HUES64 (cell line): ENCODE data around the gene ATAD5.
"Not testable (repeated sequence)": the region's sequence is repeated elsewhere in the genome, so short reads cannot be mapped to it uniquely, and the experiment has no call there.

Source experiments
- H3K27ac ChIP-seq: 2 replicates; pipeline ENCODE4 v1.7.0; 2013; ENCODE audit warnings: low read depth, low read length, inconsistent platforms
- H3K27me3 ChIP-seq: 2 replicates; pipeline ENCODE4 v1.6.1; 2013; ENCODE audit warnings: mild to moderate bottlenecking, low read length; ENCODE audit not compliant: insufficient read depth
- H3K36me3 ChIP-seq: 2 replicates; pipeline ENCODE4 v1.6.1; 2013; ENCODE audit warnings: mild to moderate bottlenecking, low read length; ENCODE audit not compliant: insufficient read depth
- H3K4me1 ChIP-seq: 2 replicates; pipeline ENCODE4 v1.6.1; 2013; ENCODE audit warnings: mild to moderate bottlenecking, low read length, moderate library complexity; ENCODE audit not compliant: insufficient read depth
- H3K4me3 ChIP-seq: 2 replicates; pipeline ENCODE4 v1.5.1; 2013; ENCODE audit warnings: mild to moderate bottlenecking, low read length, moderate library complexity
- H3K9ac ChIP-seq: 2 replicates; pipeline ENCODE4 v1.6.1; 2013; ENCODE audit warnings: mild to moderate bottlenecking, low read depth, low read length
- H3K9me3 ChIP-seq: 2 replicates; pipeline ENCODE4 v1.6.1; 2013; ENCODE audit warnings: low read depth, low read length; ENCODE audit not compliant: insufficient read depth
- WGBS: fragments of 150-250, 120-280 bp; methylation state at CpG from one replicate; pipeline ENCODE4 v1.1.7; 2013; ENCODE audit warnings: missing lambda C conversion rate; 5-methylcytosine and 5-hydroxymethylcytosine counted together

Gene ATAD5

GRCh38 chr17:30929081-30929633, 97.4 kb downstream of the ATAD5 start:
- H3K36me3 ChIP-seq, result no peaks in the 10 kb centered on the region
- 81% methylated on average over 8 of the region's 8 CpGs for WGBS

DNA sequence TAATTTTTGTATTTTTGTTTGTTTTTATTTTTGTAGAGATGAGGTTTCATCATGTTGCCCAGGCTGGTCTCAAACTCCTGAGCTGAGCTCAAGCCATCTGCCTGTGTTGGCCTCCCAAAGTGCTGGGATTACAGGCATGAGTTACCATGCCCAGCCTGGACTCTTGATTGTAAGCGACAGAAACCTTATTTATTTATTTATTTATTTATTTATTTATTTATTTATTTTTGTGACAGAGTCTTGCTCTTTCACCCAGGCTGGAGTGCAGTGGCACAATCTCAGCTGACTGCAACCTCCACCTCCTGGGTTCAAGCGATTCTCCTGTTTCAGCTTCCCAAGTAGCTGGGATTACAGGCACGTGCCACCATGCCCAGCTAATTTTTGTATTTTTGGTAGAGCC, 98.1 kb downstream of the ATAD5 start:
- WGBS, result 85% methylated on average over 2 of the region's 3 CpGs

More at GRCh38 chr17:30929081-30929633, 97.4 kb downstream of the ATAD5 start:
- Histone ChIP-seq H3K9ac (no peak overlapping the region), H3K4me3 (no peak overlapping the region), H3K27ac (no peak overlapping the region), H3K4me1 (no peaks in the 10 kb centered on the region), H3K9me3 (no peaks in the 10 kb centered on the region), H3K27me3 (peaks cover 13% of the 10 kb centered on the region)

DNA sequence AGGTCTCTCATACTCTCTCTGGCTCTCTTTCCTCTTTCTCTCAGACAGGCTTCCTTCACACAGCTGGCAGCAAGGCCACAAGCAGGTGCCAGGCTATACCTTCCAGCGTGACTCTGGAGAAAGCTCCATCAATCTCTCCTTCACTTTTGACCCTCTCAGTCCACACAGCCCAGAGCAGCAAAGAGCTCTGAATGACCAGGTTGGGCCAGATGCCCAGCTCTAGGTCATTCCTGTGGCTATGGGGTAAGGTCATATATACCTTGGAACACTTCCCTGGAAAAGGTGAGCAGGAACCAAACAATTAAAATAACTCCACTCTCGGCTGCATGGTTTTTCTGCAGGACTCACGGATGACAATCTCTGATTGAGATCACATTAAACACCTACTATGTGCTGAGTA, 98.7 kb downstream of the ATAD5 start:
- 100% methylated on average over 3 of the region's 3 CpGs for WGBS
- Histone ChIP-seq H3K36me3 (no peaks in the 10 kb centered on the region), H3K9me3 (no peaks in the 10 kb centered on the region), H3K27ac (no peak overlapping the region), H3K4me1 (no peaks in the 10 kb centered on the region), H3K27me3 (peaks cover 7% of the 10 kb centered on the region; the same call in 1 of the 2 replicates), H3K9ac (no peak overlapping the region), H3K4me3 (no peak overlapping the region)

More for the DNA sequence above, 98.1 kb downstream of the ATAD5 start:
- H3K4me3 ChIP-seq, H3K4me1 ChIP-seq, H3K9me3 ChIP-seq, H3K36me3 ChIP-seq, H3K27ac ChIP-seq, H3K9ac ChIP-seq, H3K27me3 ChIP-seq: not testable (repeated sequence)

- H3K9me3 ChIP-seq, H3K4me3 ChIP-seq, H3K36me3 ChIP-seq, H3K4me1 ChIP-seq, H3K27me3 ChIP-seq, H3K9ac ChIP-seq, H3K27ac ChIP-seq: not testable (repeated sequence)
- 94% methylated on average over 8 of the region's 8 CpGs for WGBS
Measured at GRCh38 chr17:30931582-30931981, 99.8 kb downstream of the ATAD5 start.

GRCh38 chr17:30933966-30934365, 102.2 kb downstream of the ATAD5 start:
- H3K36me3 ChIP-seq, result no peaks in the 10 kb centered on the region
- no peak overlapping the region for H3K27ac ChIP-seq
- no peak overlapping the region for H3K4me3 ChIP-seq
- WGBS, result 88% methylated on average over 5 of the region's 5 CpGs
- no peaks in the 10 kb centered on the region for H3K27me3 ChIP-seq
- no peaks in the 10 kb centered on the region for H3K4me1 ChIP-seq
- no peaks in the 10 kb centered on the region for H3K9me3 ChIP-seq
- H3K9ac ChIP-seq, result no peak overlapping the region

- no peak overlapping the region for H3K9ac ChIP-seq
- no peaks in the 10 kb centered on the region for H3K4me1 ChIP-seq
- no peaks in the 10 kb centered on the region for H3K9me3 ChIP-seq
- no peak overlapping the region for H3K4me3 ChIP-seq
- no peaks in the 10 kb centered on the region for H3K36me3 ChIP-seq
- WGBS, result 93% methylated on average over 13 of the region's 13 CpGs
- H3K27me3 ChIP-seq, result no peaks in the 10 kb centered on the region
- H3K27ac ChIP-seq, result no peak overlapping the region
Measured at GRCh38 chr17:30939051-30939689, 107.4 kb downstream of the ATAD5 start.

GRCh38 chr17:30942308-30943079, 110.7 kb downstream of the ATAD5 start:
- no peaks in the 10 kb centered on the region for H3K9me3 ChIP-seq
- H3K27me3 ChIP-seq, result no peaks in the 10 kb centered on the region
- WGBS, result 86% methylated on average over 3 of the region's 4 CpGs
- H3K4me1 ChIP-seq, result no peaks in the 10 kb centered on the region
- H3K27ac ChIP-seq, result no peak overlapping the region
- H3K36me3 ChIP-seq, result no peaks in the 10 kb centered on the region
- no peak overlapping the region for H3K9ac ChIP-seq
- no peak overlapping the region for H3K4me3 ChIP-seq
